GM20431 (cell line): ENCODE measurements around the gene GADL1.

ENCODE experiments used
- in situ Hi-C: fragments of 300-500 bp; cut with MseI, MboI; formaldehyde crosslinking; loops from one replicate; pipeline ENCODE4 v1.15.0; 2020; ENCODE audit warnings: low sequenced_read_pairs; ENCODE audit not compliant: unreplicated experiment

GADL1 gene, protein sequence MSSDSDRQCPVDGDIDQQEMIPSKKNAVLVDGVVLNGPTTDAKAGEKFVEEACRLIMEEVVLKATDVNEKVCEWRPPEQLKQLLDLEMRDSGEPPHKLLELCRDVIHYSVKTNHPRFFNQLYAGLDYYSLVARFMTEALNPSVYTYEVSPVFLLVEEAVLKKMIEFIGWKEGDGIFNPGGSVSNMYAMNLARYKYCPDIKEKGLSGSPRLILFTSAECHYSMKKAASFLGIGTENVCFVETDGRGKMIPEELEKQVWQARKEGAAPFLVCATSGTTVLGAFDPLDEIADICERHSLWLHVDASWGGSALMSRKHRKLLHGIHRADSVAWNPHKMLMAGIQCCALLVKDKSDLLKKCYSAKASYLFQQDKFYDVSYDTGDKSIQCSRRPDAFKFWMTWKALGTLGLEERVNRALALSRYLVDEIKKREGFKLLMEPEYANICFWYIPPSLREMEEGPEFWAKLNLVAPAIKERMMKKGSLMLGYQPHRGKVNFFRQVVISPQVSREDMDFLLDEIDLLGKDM

DNA sequence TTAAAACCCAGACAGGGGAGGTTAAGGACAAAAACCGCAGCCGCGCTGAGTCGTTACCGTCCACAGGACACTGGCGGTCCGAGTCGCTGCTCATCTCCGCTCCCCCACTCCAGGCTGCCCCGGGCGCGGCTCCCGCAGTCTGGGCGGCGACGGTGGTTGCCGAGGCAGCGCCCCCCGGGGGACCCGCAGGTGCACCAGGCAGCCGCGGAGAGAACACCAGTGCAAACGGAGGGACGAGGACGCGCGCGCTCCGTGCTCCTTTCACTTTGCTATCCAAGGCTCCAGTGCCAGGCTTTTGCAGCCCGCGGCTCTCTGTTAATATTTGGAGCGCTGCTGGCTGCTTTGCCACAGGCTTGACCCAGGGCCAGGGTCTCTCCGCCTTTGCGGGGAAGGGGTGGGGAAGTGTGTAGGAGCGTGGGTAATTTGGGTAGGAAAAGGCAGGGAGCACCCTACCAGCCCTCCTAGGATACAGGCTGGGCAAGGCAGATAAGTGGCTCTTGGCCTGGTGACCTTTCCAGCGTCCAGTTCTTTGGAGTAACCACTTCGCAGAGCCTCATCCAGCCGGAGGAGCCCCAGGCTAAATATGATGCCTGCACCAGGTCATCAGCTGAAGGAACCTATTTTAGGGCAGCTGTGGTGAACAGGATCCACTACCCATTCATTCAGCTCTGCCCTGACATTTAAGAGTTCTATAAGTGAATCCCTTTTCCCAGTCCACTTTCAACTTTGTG lies at the start of gene GADL1:
Gene GADL1 (minus strand): TSS at position 141 of the 731 bp plus-strand sequence. CDS start 47 bp downstream, at position 94.
- in situ Hi-C loops, result no loop called here

GRCh38 chr3:30944124-30944523 lies 49.7 kb upstream of the GADL1 start:
- in situ Hi-C loops, result no loop called here

DNA sequence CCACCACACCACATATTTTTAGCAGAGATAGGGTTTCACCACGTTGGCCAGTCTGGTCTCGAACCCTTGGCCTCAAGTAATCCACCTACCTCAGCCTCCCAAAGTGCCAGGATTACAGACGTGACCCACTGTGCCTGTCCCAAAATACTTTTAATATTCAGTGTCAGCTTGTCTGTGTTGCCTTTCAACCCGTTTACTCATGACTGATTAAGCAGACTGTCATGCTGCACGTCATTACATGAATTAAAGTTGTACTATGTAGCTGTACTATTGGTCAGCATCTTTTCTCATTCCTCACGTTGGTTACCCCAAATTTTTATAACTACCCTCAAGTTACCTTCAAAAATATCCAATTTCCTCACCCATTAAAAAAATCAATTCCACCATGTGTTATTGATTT lies 48.7 kb upstream of the GADL1 start:
- in situ Hi-C loops, result no loop called here

- in situ Hi-C loops, result no loop called here
These were observed 46.9 kb upstream of the GADL1 start for GRCh38 chr3:30941342-30941741.

GRCh38 chr3:30940740-30941139 lies 46.3 kb upstream of the GADL1 start:
- in situ Hi-C loops, result no loop called here

GRCh38 chr3:30934208-30934550 lies 39.7 kb upstream of the GADL1 start:
- in situ Hi-C loops, result no loop called here

DNA sequence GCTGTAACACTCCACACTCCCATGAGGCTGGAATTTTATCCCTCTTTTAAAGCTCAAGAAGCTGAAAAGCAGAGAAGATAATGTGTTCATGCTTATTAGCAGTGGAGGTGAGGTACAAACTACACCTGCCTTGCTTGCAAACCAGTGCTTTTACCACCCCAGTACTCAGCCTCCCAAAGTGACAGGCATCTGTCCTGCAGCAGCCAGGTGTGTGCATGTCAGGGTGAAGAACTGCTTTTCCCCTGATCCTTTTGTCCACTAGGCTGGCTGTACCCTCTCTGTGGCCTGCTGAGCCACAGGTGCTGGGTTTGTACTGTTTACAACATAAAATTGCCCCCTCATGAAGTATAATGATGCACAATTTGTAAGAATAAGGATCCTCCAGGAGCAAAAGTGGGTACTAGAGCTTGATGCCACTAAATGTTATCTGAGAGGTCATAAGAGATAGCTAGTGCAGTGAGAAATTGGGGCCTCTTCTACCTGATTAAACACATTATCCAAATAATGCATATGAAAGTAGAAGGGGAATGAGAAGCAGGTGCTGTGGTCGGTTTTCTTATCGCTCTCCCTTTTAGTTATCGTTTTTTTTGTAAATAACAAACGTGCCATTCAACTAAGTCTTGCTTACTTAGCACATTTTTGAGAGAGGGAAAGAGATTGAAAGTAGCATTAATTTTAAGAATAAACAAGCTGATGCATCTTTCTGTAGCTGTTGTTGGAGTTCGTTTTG lies 39.2 kb upstream of the GADL1 start:
- in situ Hi-C loops, result no loop called here

DNA sequence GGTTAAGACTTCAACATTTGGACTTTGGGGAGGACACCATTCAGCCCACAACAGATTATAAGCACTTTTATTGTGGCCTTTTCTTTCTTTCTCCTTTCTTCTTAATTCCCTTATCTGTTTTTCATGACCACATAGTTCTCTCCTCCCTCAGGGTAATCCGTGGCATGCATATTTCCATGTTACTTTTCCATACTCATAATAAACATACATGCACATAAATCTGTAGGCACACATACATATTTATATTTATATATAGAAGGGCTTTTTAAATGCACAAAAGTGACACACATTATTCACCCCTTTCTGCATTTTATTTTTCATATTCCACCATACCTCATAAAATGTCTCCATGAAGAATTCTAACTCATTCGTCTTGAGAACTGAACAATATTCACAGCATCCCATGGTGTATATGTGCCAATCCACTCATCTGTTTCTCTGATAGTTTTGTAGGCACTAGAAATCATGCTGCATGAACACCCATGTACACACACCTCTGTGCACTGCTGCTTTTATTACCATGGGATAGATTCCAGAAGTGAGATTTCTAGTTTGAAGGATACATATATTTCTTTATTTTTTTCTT lies 38.1 kb upstream of the GADL1 start:
- in situ Hi-C loops, result no loop called here

DNA sequence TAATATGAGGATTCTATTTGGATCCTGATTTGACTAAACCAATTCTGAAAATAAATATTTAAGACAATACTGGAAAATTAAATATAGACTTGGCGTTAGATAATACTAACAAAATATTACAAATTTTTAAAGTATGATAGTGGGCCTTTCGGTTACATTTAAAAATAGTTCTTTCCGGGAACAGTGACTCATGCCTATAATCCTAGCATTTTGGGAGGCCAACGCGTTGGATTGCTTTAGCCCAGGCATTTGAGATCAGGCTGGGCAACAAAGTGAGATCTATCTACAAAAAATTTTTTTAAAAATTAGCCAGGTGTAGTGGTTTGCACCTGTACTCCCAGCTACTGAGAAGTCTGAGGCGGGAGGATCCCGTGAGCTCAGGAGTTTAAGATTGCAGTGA lies 30.3 kb upstream of the GADL1 start:
- in situ Hi-C loops, result no loop called here

DNA sequence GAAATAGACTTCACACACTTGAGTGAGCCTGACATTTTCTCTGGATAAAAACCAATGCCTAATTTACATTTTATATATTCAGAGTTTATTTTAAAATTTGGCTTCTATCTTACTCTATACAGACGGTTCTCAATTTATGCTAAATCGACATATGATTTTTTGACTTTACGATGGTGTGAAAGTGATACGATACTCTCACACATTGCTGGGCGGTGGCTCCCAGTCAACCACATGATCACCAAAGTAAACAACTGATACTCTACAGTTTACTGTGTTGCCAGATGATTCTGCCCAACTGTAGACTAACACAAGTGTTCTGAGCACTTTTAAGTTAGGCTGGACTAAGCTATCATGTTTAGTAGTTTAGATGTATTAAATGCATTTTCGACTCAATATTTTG lies 25.1 kb upstream of the GADL1 start:
- in situ Hi-C loops, result no loop called here

DNA sequence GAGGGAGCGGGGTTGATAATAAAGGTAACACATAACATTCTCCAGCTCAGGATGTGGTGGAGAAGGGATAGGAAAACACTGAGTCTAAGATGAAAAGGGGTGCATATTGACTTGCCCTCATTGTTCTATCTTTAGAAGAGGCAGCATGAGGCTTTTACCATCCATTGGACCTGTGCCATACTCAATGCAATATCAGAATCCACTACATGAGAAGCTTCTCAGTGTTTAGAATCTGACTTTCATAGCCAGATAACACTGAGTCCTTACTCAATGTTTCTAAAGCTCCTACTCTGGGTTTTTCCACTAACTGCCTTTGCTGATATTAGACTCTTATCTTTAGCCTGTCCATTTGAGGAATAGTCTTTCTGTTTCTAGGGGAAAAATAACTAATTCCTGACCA lies 24.3 kb upstream of the GADL1 start:
- in situ Hi-C loops, result no loop called here

- in situ Hi-C loops, result no loop called here
These were observed 21.3 kb upstream of the GADL1 start for GRCh38 chr3:30915782-30916181.

DNA sequence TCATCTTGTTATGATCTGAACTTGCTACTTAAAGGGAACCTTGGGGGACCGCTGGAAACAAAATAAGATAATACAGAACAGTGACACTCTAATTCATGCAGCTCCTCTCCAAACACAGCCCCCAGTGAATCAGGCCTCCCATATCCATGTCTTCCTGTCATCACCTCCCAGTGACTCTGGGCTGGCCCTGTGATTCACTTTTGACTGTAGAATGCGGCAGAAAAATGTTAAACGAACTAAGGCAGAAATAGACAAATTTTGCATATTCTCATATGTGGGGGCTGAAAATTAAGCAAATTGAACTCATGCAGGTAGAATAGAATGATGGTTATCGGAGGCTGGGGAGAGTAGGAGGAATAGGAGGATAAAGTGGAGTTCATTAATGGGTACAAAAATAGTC lies 20.2 kb upstream of the GADL1 start:
- in situ Hi-C loops, result no loop called here

GRCh38 chr3:30913176-30913575 lies 18.7 kb upstream of the GADL1 start:
- in situ Hi-C loops, result no loop called here

GRCh38 chr3:30912301-30912700 lies 17.8 kb upstream of the GADL1 start:
- in situ Hi-C loops, result no loop called here

GRCh38 chr3:30908456-30909037 lies 14.1 kb upstream of the GADL1 start:
- in situ Hi-C loops, result no loop called here

DNA sequence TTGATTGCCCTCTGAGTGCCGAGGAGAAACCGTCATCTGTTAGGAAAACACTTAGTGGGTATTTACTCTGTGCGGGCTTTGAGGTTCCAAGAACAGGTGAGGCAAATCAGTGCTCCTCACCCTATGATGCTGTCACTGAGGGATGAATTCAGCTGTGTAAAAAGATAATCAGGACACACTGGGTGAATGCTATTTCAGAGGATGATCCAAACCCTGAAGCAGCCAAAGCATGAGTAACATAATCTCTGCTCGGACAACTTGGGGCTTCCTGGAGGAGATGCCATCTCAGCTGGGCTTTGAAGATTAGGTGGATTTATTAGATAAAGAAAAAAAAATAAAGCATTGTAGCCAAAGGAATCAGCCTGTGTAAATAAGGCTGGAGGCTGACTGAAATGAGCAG lies 10.5 kb upstream of the GADL1 start:
- in situ Hi-C loops, result no loop called here

- in situ Hi-C loops, result no loop called here
These were observed 868 bp upstream of the GADL1 start for GRCh38 chr3:30895329-30895728.

- in situ Hi-C loops, result no loop called here
These were observed 659 bp downstream of the GADL1 start for GRCh38 chr3:30893678-30894325.

- in situ Hi-C loops, result no loop called here
These were observed 3.6 kb downstream of the GADL1 start for GRCh38 chr3:30890907-30891306.
